Endothelial cell of umbilical vein (primary cell): ENCODE results near the gene SCRN1. TPM values are rescaled to one million over a fixed set of nuclear protein-coding genes. Genes with fewer than 3 reads are reported as not detected.

Experiments used
- BruUV-seq: library from RNA; stranded (reverse); fragments of 400-500 nt; replicated peaks from 2 replicates; lab custom pipeline; 2021; lab: Mats Ljungman, UMichigan
- CTCF ChIA-PET: fragments of 300-600, 350-600 bp; sonication (Branson Sonifier 250); formaldehyde crosslinking; loops from one replicate; lab custom pipeline; 2021; ENCODE audit warnings: antibody characterized with exemption, inconsistent platforms; lab: Charles Lee
- POLR2A ChIA-PET: fragments of 300-600, 350-600 bp; sonication (Branson Sonifier 250); formaldehyde crosslinking; loops from one replicate; lab custom pipeline; 2021; ENCODE audit warnings: antibody characterized with exemption, inconsistent platforms; lab: Charles Lee
- DNase-seq: peaks from one replicate; pipeline ENCODE4 v3.0.0-alpha.2; 2011; ENCODE audit warnings: low read depth, low spot score
- FAIRE-seq: peaks from 2 replicates; lab custom pipeline; 2011; peaks lifted over from hg19 to GRCh38; lab: Jason Lieb, UNC
- H2AFZ ChIP-seq: 2 replicates; pipeline ENCODE4 v1.6.0; 2012; ENCODE audit warnings: low read depth, low read length, control low read depth, inconsistent platforms
- H3K27ac ChIP-seq: 2 replicates; pipeline ENCODE4 v1.5.1; 2011; ENCODE audit warnings: low read depth, mild to moderate bottlenecking, control low read depth, low read length, moderate library complexity; ENCODE audit not compliant: insufficient read depth
- H3K27me3 ChIP-seq, 2 experiments: 2 replicates each; pipeline versions ENCODE4 v1.6.0 to v1.6.1; 2011; ENCODE audit warnings: low read length in 2 of 2, mixed read lengths in 1 of 2; ENCODE audit not compliant: control insufficient read depth in 2 of 2, insufficient read depth in 2 of 2
- H3K36me3 ChIP-seq, 2 experiments: 2 replicates in 1 of 2; 3 replicates in 1 of 2; pipeline ENCODE4 v1.5.1; 2011; ENCODE audit warnings: low read length in 2 of 2, mild to moderate bottlenecking in 1 of 2, moderate library complexity in 1 of 2; ENCODE audit not compliant: control insufficient read depth in 2 of 2, insufficient read depth in 2 of 2; ENCODE audit errors: extremely low read depth in 1 of 2
- H3K4me1 ChIP-seq: 3 replicates; pipeline ENCODE4 v1.5.1; 2011; ENCODE audit warnings: mild to moderate bottlenecking, low read length; ENCODE audit not compliant: control insufficient read depth, insufficient read depth; ENCODE audit errors: extremely low read depth
- H3K4me2 ChIP-seq: 2 replicates; pipeline ENCODE4 v1.6.1; 2011; ENCODE audit warnings: low read length, control low read depth, mixed read lengths; ENCODE audit not compliant: insufficient read depth
- H3K4me3 ChIP-seq, 3 experiments: fragments of 200-600 bp in 1 of 3; sonication (generic), shearing (Covaris generic) in 1 of 3; replicated peaks in 1 of 3; 2 replicates each; pipeline ENCODE4 v1.5.1; 2011 to 2016; ENCODE audit warnings: control low read depth in 3 of 3, low read length in 3 of 3, mild to moderate bottlenecking in 2 of 3, inconsistent platforms in 1 of 3, low read depth in 1 of 3, moderate library complexity in 1 of 3; ENCODE audit not compliant: insufficient read depth in 1 of 3
- H3K79me2 ChIP-seq: 2 replicates; pipeline ENCODE4 v1.6.0; 2012; ENCODE audit warnings: low read length, inconsistent platforms; ENCODE audit not compliant: control insufficient read depth, insufficient read depth
- H3K9ac ChIP-seq: replicated peaks from 2 replicates; pipeline ENCODE3; 2011; ENCODE audit warnings: low read length, control low read depth; ENCODE audit not compliant: insufficient read depth; ENCODE audit errors: extremely low read depth
- H3K9me1 ChIP-seq: replicated peaks from 3 replicates; pipeline ENCODE4 v1.6.0; 2011; ENCODE audit warnings: mild to moderate bottlenecking, low read length; ENCODE audit not compliant: control insufficient read depth, insufficient read depth; ENCODE audit errors: extremely low read depth
- H3K9me3 ChIP-seq: replicated peaks from 2 replicates; pipeline ENCODE4 v1.5.1; 2012; ENCODE audit warnings: low read length, inconsistent platforms; ENCODE audit not compliant: control insufficient read depth, insufficient read depth
- H4K20me1 ChIP-seq: replicated peaks from 2 replicates; pipeline ENCODE3; 2011; ENCODE audit warnings: mild to moderate bottlenecking, low read length; ENCODE audit not compliant: control insufficient read depth, insufficient read depth; ENCODE audit errors: extremely low read depth
- CTCF ChIP-seq, 2 donors: IDR thresholded peaks; 1 replicate in 1 of 2; 2 replicates in 1 of 2; pipeline ENCODE4 v1.5.1; 2011; ENCODE audit warnings: low read length in 2 of 2, mild to moderate bottlenecking in 2 of 2, moderate library complexity in 2 of 2, control low read depth in 1 of 2, inconsistent platforms in 1 of 2, low read depth in 1 of 2; ENCODE audit not compliant: insufficient read depth in 1 of 2; ENCODE audit errors: extremely low read depth in 1 of 2
- EZH2 ChIP-seq: IDR thresholded peaks from 2 replicates; pipeline ENCODE4 v1.6.1; 2012; ENCODE audit warnings: borderline replicate concordance, low read depth, mild to moderate bottlenecking, moderate library complexity, low read length, inconsistent platforms; ENCODE audit not compliant: severe bottlenecking
- FOS ChIP-seq: IDR thresholded peaks from 2 replicates; pipeline ENCODE4 v1.6.1; 2011; ENCODE audit warnings: mild to moderate bottlenecking, low read length, moderate library complexity, borderline replicate concordance; ENCODE audit not compliant: insufficient read depth
- GATA2 ChIP-seq: IDR thresholded peaks from 2 replicates; pipeline ENCODE4 v1.7.0; 2011; ENCODE audit warnings: low read depth, mild to moderate bottlenecking, moderate library complexity, mixed read lengths, low read length; ENCODE audit not compliant: insufficient read length, insufficient read depth
- JUN ChIP-seq: IDR thresholded peaks from 2 replicates; pipeline ENCODE4 v1.6.1; 2011; ENCODE audit warnings: borderline replicate concordance, low read depth; ENCODE audit not compliant: insufficient read length, insufficient read depth
- MAX ChIP-seq: IDR thresholded peaks from 2 replicates; pipeline ENCODE4 v1.6.1; 2011; ENCODE audit not compliant: insufficient read depth, insufficient read length
- MYC ChIP-seq: IDR thresholded peaks from one replicate; pipeline ENCODE4 v1.6.1; 2011; ENCODE audit warnings: mild to moderate bottlenecking, low read depth, low read length
- POLR2A ChIP-seq: IDR thresholded peaks from 2 replicates; pipeline ENCODE4 v1.6.1; 2012; ENCODE audit warnings: low read depth, mild to moderate bottlenecking, control low read depth, low read length
- POLR2AphosphoS5 ChIP-seq: IDR thresholded peaks from 2 replicates; pipeline ENCODE4 v1.6.1; 2012; ENCODE audit warnings: low read depth, mild to moderate bottlenecking, control low read depth, low read length, moderate library complexity; ENCODE audit not compliant: insufficient read depth
- dilution Hi-C: fragments of 300-500 bp; cut with MboI; formaldehyde crosslinking; loops from one replicate; pipeline ENCODE4 v1.15.0; 2019; ENCODE audit warnings: low sequenced_read_pairs; ENCODE audit not compliant: extremely low pct_ligation_motif_present
- intact Hi-C: fragments of 100-400 bp; cut with micrococcal nuclease; formaldehyde crosslinking; loops from one replicate; pipeline ENCODE4 v1.10.0; 2022
- polyA plus RNA-seq, 4 experiments: library from polyadenylated mRNA; depleted of rRNA in 3 of 4; stranded (reverse) in 3 of 4; unstranded in 1 of 4; fragments of >200 nt; gene quantifications; 2 replicates each; pipeline versions ENCODE4 v1.2.1 to v1.2.3, GENCODE V29; 2011 to 2012; ENCODE audit warnings: missing spikeins in 1 of 4
- total RNA-seq: library from RNA; stranded (reverse); gene quantifications from 2 replicates; pipeline ENCODE4 v1.2.3, GENCODE V29; 2021

SCRN1 gene
- total and polyA plus RNA-seq, 2 donors (not counting 3 experiments of a cell fraction or from before 2014, with no cell fraction given), result 57.0 to 127 TPM

DNA sequence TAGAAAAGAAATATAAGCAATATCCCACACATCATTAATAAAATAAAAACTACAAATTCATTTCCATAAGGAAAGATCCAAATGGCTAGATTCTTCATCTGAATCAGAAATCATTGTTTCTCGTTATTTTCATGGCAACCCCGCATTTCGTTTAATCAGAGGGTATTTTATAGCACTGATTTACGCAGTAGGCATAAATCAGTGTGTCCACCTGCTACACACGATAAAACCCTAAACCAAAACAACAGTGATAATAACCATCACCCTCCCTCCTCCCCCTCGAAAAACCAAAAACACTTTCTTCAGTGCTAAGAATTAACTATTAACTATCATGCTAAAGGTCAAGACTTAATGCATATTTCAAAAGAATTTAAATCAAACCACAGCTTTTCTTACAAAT, 20.4 kb upstream of the SCRN1 start:
- ChIA-PET POLR2A (no interaction called here), CTCF (no interaction called here)
- BruUV-seq, result no TSS peak
- no peak for DNase-seq
- peaks cover 2 to 3% of the 10 kb centered on the region in 2 experiments for H3K36me3 ChIP-seq
- H3K9me3 ChIP-seq, result no peaks in the 10 kb centered on the region
- no peaks in the 10 kb centered on the region for H3K9me1 ChIP-seq
- intact Hi-C loops (no loop called here), dilution Hi-C loops (no loop called here)
- no peak overlapping the region for H2AFZ ChIP-seq
- H3K79me2 ChIP-seq, result no peaks in the 10 kb centered on the region
- no peak for FAIRE-seq
- no peak overlapping the region for H3K4me2 ChIP-seq
- H3K4me3 ChIP-seq, result no peak overlapping the region
- no peaks in the 10 kb centered on the region for H3K4me1 ChIP-seq
- no peaks in the 10 kb centered on the region for H4K20me1 ChIP-seq
- no peak for TF ChIP-seq POLR2A
- TF ChIP-seq MYC, result no peak
- TF ChIP-seq JUN, result no peak
- no peak for TF ChIP-seq MAX
- TF ChIP-seq GATA2, result no peak
- TF ChIP-seq FOS, result no peak
- no peak for TF ChIP-seq POLR2AphosphoS5
- no peak for TF ChIP-seq EZH2
- H3K27ac ChIP-seq, result no peak overlapping the region
- no peaks in the 10 kb centered on the region for H3K27me3 ChIP-seq
- H3K9ac ChIP-seq, result no peak overlapping the region

DNA sequence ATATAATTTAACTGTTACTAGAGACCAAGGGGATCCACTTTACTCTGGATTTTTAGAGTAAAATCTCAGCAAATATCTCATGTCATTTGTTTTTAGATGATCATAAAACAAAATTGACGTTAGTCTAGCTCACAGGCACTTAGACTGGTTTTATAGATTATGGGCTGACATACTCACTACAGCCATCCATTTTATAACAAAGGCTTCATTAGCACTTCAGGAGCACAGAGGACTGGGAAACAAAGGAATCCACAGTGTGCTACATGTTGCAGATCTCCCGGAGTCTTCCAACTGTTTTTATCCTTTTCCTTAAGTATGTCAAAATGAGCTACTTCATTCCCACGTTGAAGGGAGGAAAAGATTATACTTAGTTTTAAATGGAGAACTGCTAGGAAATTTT, 15.9 kb upstream of the SCRN1 start:
- POLR2A ChIA-PET, result no interaction called here
- Histone ChIP-seq H3K4me3 (no peak overlapping the region), H3K4me2 (no peak overlapping the region), H3K36me3 (no peaks in the 10 kb centered on the region), H3K9me3 (no peaks in the 10 kb centered on the region), H4K20me1 (no peaks in the 10 kb centered on the region), H3K9me1 (no peaks in the 10 kb centered on the region), H3K9ac (no peak overlapping the region), H3K4me1 (no peaks in the 10 kb centered on the region), H2AFZ (no peak overlapping the region), H3K27me3 (no peaks in the 10 kb centered on the region), H3K79me2 (no peaks in the 10 kb centered on the region), H3K27ac (no peak overlapping the region)
- CTCF ChIA-PET, result interaction anchor here (0.5 to 1.0 kb wide), 2 partner anchors 13 to 68 kb away, joined by 3 to 4 read pairs; no protein-coding TSS in a partner anchor
- dilution Hi-C loops, result no loop called here
- TF ChIP-seq EZH2, result no peak
- TF ChIP-seq CTCF (IDR thresholded peaks at IDR 0.05; ENCODE audit: extremely low read depth in 1 of 2, insufficient read depth in 1 of 2, low read depth in 1 of 2, low read length in 2 of 2), result no peak
- no peak for TF ChIP-seq FOS
- TF ChIP-seq MAX, result no peak
- TF ChIP-seq GATA2, result no peak
- no peak for TF ChIP-seq JUN
- TF ChIP-seq POLR2A, result no peak
- TF ChIP-seq MYC, result no peak
- TF ChIP-seq POLR2AphosphoS5, result no peak
- BruUV-seq, result no TSS peak
- FAIRE-seq, result no peak
- intact Hi-C loops, result no loop called here
- no peak for DNase-seq
